Esophagus mucosa (tissue), 1 donor: ENCODE measurements around the gene C10orf95. TPM values are rescaled to one million over a fixed set of nuclear protein-coding genes. Genes with fewer than 3 reads are reported as not detected.
"Not testable (repeated sequence)": the region's sequence is repeated elsewhere in the genome, so short reads cannot be mapped to it uniquely, and the experiment has no call there.

Experiments used
- ATAC-seq: fragments of 200-7000 bp; cut with Tn5 transposase; one replicate; pipeline ENCODE4 v1.9.1; 2020
- total RNA-seq: library from RNA; stranded (reverse); gene quantifications from one replicate; pipeline ENCODE4 v1.2.4, GENCODE V29; 2023
- donor health status: DM: yes; HTN: yes; CAD: no.

Gene C10orf95
- total RNA-seq, 1 donor from 2014 or later, result 1.6 TPM

DNA sequence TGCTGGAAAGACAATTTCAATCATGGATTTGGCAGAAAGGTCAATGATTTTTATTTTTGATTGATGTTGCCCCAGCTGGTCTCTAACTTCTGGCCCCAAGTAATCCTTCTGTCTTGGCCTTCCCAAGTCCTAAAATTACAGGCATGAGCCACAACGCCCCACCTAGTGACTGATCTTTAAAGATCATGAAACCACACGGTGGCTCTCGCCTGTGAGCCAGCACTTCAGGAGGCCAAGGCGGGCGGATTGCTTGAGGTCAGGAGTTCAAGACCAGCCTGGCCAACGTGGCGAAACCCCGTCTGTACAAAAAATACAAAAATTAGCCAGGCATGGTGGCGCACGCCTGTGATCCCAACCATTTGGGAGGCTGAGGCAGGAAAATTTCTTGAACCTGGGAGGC, 12.6 kb upstream of the C10orf95 start:
- ATAC-seq, result no peak

- no peak for ATAC-seq
These were observed 11.2 kb upstream of the C10orf95 start for GRCh38 chr10:102462512-102463054.

GRCh38 chr10:102461187-102462054, 10.1 kb upstream of the C10orf95 start:
- ATAC-seq, result peak; percentile 94

GRCh38 chr10:102460836-102461186, 9.5 kb upstream of the C10orf95 start:
- peak; percentile 10 for ATAC-seq

DNA sequence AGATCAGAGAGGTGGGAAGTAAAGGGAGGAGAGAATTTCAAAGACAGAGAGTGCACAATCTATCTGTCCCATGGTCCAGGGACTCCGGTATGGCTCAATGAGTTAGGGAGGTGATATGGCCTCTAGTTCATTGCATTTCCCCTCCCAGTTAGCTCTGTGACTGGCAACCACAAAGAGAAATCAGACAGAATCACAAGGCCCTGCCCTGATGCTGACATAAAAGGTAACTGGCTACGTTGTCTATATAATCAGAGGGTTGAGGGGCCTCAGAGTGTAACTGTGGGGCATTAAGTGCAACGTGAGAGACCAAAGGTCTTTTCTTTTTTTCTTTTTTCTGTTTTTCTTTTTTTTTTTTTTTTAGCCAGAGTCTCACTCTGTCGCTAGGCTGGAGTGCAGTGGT, 7.3 kb upstream of the C10orf95 start:
- no peak for ATAC-seq

- no peak for ATAC-seq
These were observed 6.3 kb upstream of the C10orf95 start for GRCh38 chr10:102457591-102458150.

DNA sequence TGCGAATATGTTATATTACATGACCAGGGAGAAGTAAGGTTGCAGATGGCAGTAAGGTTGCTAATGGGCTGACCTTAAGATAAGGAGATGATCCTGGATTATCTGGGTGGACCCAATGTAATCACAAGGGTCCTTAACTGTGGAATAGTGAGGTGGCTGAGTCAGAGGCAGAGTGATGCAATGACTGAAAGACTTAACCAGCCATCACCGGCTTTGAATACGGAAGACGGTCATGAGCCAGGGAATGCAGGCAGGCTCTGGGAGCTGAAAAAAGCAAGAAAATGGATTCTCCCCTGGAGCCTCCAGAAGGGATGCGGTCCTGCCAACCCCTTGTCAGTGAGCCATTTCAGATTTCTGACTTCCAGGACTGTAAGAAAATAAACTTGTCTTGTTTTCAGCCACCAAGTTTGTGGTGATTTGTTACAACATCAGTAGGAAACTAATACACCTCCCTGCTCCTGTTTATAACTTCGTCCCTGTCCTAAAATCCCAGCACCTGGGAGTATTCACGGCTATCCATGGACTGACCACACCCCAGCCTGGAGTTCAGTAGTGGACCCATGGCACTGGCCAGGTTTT, 4.6 kb upstream of the C10orf95 start:
- ATAC-seq, result peak; percentile 62

GRCh38 chr10:102454662-102455487, 3.5 kb upstream of the C10orf95 start:
- not testable (repeated sequence) for ATAC-seq

DNA sequence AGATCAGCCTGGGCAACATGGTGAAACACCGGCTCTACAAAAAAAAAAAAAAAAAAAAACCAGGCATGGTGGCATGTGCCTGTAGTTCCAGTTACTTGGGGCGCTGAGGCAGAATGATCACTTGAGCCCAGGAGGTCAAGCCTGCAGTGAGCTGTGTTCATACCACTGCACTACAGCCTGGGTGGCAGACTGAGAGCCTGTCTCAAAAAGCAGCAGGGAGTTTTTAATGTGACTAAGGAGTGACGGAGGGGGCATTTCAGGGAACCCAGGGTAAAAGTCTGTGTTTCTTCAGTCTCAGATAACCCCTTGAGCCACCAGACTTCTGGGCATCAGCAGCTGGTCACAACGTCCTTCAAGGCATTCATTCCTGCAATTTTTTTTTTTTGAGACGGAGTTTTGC, 2.2 kb upstream of the C10orf95 start:
- ATAC-seq, result no peak

DNA sequence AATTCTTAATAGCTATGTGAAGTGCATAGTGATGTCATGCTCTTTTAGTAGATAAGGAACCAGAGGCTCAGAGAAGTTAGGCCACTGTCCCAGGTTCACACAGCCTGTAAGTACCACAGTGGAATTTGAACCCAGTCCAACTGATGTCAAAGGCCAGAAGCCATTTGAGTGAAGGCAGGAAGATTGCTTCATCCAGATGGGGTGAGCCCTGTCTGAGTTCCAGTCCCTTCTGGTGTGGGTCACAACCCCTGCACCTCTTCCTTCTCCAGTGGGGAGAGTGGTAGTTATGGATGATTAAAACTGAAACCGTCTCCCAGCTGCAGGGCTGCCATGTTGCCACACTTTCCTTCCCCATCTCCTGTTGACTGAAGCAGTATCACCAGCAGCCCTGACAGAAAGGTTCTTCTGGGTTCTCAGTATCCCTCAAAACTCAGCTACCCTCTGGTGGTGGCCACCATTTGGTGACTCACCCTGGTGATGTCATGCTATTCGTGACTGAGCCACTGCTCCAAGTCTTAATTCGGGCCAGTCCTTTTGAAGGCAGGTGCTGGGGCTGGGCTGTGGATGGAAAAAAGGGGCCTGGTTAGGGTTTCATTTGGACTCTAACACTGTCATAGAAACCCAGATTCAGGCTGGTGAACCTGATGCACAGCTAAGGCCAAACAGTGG, 1.5 kb upstream of the C10orf95 start:
- peak; percentile 14 for ATAC-seq

- peak; percentile 86 for ATAC-seq
These were observed 804 bp downstream of the C10orf95 start for GRCh38 chr10:102450374-102451104.

DNA sequence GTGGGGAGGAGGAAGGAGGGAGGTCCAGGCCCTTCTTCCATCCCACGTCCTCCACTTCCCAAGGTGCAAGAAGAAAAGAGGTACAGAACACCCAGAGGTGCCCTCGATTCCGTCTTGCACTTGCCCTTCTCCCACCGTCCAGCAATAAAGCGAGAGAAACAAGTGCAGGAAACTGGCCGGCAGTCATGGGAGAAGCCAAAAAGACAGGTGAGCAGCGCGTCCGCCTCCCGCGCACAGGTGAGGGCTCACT, 1.3 kb downstream of the C10orf95 start:
- no peak for ATAC-seq

DNA sequence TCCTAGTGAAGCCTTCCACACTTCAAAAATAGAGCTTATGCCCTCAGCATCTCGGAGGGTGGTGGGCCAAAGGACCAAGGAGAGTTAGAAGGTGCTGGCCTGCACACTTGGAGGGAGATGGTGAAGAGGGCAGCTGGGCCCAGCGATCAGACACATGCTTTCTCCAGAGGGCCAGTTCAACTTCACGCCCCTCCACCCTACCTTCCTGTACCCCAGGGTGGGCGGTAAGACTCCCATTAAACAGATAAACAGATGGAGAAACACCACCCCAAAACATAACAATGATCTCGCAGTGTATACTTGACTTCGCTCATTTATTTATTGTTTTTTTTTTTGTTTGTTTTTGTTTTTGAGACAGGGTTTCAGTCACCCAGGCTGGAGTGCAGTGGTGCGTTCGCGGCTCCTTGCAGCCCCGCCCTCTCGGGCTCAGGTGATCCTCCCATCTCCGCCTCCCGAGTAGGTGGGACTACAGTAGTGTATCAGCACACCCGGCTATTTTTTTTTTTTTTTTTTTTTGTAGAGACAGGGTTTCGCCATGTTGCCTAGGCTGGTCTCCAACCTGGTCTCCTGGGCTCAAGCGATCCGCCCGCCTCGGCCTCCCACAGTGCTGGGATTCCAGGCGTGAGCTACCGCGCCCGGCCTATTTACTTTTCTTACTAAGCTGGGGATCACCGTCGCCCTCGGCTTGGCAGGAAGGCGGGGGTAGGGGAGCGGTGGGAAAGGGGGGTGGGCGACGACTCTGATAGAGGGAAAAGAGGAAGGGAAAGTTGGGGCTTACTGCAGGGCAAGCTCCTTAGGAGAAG, 1.8 kb downstream of the C10orf95 start:
- peak; percentile 76 for ATAC-seq

GRCh38 chr10:102444851-102445250, 6.5 kb downstream of the C10orf95 start:
- no peak for ATAC-seq

DNA sequence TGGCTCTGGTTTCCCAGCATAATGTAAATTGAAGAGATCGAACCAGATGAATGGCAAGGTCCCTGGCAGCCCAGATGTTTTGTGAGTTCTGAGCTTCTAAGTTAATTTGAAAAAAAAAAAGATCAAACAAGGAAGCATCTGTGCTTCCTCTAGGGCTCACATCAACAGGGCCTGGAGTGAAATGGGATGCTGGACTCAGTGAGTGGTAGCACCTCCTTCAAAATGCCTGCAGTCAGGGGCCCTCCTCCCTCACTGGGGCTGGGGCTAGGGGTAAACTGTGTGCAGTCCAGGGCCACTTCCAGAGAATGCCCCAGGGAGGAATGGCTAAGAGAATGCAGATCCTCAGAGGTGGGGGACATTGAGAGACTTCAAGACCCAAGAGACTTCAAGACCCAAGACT, 13.0 kb downstream of the C10orf95 start:
- no peak for ATAC-seq

GRCh38 chr10:102437515-102437914, 13.8 kb downstream of the C10orf95 start:
- ATAC-seq, result no peak

GRCh38 chr10:102436312-102436711, 15.0 kb downstream of the C10orf95 start:
- ATAC-seq, result no peak

GRCh38 chr10:102435529-102436233, 15.7 kb downstream of the C10orf95 start:
- ATAC-seq, result no peak

- ATAC-seq, result no peak
These were observed 16.2 kb downstream of the C10orf95 start for GRCh38 chr10:102435133-102435497.

GRCh38 chr10:102434394-102435132, 16.8 kb downstream of the C10orf95 start:
- ATAC-seq, result no peak
